RPMI8226 (cell line): ENCODE results near the gene SLCO6A1.
"Not testable (repeated sequence)": the region's sequence is repeated elsewhere in the genome, so short reads cannot be mapped to it uniquely, and the experiment has no call there.

Experiments
- DNase-seq: peaks from one replicate; pipeline ENCODE4 v3.0.0-alpha.2; 2015

The SLCO6A1 gene, protein sequence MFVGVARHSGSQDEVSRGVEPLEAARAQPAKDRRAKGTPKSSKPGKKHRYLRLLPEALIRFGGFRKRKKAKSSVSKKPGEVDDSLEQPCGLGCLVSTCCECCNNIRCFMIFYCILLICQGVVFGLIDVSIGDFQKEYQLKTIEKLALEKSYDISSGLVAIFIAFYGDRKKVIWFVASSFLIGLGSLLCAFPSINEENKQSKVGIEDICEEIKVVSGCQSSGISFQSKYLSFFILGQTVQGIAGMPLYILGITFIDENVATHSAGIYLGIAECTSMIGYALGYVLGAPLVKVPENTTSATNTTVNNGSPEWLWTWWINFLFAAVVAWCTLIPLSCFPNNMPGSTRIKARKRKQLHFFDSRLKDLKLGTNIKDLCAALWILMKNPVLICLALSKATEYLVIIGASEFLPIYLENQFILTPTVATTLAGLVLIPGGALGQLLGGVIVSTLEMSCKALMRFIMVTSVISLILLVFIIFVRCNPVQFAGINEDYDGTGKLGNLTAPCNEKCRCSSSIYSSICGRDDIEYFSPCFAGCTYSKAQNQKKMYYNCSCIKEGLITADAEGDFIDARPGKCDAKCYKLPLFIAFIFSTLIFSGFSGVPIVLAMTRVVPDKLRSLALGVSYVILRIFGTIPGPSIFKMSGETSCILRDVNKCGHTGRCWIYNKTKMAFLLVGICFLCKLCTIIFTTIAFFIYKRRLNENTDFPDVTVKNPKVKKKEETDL

GRCh38 chr5:102498271-102499034 is at the start of gene SLCO6A1:
SLCO6A1 (minus strand) TSS chr5:102499001; CDS start chr5:102498844, 157 bp downstream.
- no peak for DNase-seq

DNA sequence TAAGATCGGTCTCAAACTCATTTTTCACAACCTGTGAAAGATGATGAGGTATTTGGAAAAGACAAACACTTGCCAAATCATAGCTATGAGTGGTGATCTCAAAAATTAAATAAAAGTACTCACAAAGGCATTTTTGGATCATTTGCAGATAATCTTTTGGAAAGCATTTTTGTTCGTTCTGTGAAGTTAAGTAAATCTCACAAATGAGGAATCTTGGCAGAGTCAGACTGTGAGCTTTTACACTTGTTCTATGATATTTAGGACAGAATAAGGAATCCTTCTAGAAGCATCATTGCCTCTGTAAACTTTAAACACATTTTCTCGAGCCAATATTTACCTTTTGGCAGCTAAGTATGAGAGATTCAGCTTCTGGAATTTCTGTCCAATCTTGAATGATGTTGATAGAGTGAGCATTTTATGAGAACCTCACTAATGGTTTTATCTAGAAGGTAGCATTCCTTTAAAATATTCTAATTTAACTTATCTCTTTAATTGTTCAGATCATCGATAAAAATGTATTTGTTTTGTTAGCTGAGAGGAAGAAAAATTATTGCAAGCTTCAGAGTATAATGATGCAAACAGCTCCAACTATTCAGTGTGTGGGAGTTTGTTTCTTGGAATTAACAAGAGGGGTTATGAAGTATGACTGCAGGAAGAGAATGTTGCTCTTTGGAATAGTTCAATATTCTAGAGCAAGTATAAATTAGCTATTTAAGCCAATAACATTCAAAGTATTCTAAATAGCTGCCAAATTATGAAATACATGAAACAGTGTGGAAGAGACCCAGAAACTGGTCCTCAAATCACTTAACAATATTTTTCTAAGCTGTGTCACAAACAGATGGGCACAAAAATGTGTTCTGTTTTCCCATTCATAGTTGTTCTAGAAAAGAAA is 48.6 kb upstream of the SLCO6A1 start:
- no peak for DNase-seq

GRCh38 chr5:102545175-102545574 is 46.4 kb upstream of the SLCO6A1 start:
- peak; percentile 66 for DNase-seq

GRCh38 chr5:102542057-102542456 is 43.3 kb upstream of the SLCO6A1 start:
- no peak for DNase-seq

- DNase-seq: no peak
Observed at GRCh38 chr5:102539996-102540728, 41.4 kb upstream of the SLCO6A1 start.

GRCh38 chr5:102539562-102539961 is 40.8 kb upstream of the SLCO6A1 start:
- no peak for DNase-seq

- DNase-seq: no peak
Observed at GRCh38 chr5:102537011-102537410, 38.2 kb upstream of the SLCO6A1 start.

- no peak for DNase-seq
Observed at GRCh38 chr5:102536323-102536928, 37.6 kb upstream of the SLCO6A1 start.

- no peak for DNase-seq
Observed at GRCh38 chr5:102532123-102532522, 33.3 kb upstream of the SLCO6A1 start.

DNA sequence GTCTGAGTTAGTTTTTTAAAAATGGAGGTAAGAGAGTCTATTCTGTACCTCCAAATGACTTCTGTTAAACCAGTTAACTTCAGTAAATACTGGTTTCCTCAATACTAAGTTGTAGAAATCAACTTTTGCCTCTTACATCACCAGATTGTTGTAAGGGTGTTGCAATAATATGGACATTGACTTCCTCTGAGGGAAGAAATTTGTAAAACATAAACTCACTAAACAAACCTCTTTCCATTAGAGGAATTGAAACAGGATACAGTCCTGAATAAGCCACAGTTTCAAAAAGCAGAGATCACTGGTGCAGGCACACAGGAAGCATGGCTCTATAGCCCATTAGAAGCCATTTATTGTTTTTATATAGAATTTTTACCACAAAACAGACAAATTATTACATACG is 32.7 kb upstream of the SLCO6A1 start:
- no peak for DNase-seq

DNA sequence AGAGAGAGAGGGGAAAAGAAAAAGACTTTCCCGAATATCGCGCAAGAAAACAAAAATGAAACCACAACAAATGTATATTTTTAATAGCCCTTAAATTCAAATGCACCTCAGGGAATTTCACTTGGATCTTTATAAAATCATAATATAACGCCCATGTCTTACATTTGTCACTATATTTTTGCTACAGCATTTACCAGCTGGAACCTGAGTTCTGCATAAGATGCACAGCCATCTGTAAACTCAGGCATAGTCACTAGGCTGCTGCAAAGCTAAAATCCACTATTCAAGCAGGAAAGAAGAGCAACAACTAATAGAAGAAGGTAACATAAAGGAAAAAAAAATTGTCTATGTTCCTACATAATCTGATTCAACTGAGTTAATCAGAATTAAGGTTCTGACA is 30.6 kb upstream of the SLCO6A1 start:
- DNase-seq: no peak

DNA sequence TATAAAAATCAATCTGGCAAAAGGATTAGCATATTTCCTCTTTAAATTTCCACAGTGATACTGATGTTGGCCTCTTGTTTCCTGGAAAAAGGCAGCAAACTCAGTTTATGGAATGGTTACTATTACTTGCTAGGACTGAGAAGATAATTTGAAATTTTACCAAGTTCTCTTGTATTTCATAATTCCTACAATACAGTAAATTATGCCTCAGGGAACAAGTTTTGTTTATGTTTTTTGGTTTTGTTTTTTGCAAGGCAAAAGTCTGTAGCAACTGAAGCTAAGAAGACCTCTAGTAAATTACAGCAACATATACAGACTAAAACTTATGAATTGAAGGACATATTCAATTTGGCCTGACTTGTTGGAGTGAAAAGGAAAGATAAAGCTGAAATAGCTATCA is 30.2 kb upstream of the SLCO6A1 start:
- no peak for DNase-seq

DNA sequence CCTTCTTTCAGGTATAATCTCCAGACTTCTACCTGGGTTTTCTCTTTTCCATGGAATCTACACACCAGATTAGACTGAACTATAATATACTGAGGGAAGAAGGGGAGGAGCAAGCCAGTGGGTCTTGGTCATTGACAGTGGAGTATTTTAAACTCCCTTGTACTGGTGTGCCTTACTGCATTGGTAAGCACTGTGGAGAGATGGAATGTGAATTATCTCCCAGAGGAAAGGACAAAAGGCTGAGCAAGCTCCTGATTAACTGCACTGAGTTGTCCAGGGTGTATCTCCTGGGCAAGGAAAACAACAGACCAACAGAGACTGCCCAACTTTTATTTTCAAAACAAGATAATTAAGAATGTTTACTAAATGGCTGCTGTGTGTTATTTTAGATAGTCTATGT is 29.8 kb upstream of the SLCO6A1 start:
- no peak for DNase-seq

DNA sequence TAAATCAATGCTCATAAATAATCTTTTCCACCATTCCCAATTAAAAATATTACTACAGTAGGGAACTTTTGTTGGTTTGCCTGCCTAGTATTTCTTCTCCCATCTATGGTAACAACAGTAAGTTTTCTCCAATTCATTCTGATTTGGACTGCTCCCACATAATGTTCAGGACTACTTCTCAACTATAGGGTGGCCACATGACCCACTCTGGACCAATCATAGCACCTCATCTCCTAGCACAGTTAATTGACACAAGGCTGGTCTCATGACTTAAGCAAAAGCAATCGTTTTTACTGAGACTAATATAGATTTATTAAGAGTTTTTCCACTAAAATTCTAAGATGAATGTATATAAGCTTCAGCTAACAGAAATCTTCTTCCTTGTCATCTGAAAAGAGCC is 28.7 kb upstream of the SLCO6A1 start:
- DNase-seq: no peak

DNA sequence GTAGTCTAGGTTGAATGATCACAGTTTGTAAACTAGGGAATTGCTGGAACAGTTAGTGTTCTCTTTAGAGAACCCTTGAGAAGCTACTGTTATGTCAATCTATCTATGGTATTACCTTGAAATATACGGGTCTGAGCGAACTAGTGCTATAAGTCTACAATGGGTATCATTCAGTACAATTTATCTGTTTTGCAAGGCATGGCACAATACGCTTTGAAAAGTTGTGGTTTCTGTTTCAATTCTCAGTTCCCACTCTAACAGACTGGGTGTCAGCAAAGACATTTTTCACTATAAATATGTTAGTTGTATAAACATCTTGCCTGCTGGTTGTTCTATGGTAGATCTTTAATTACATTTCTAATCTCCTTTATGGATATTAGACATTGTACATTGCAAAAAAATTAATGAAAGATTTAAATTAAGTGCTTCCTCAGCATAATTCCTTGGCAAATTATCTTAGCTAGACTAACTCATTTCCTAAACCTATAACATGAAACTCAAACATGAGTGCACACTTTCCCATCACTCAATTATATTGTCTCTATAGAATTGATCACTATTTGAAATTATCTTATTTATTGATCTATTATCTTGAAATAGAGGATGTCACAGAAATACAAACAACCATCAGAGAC is 24.9 kb upstream of the SLCO6A1 start:
- peak; percentile 75 for DNase-seq

- peak; percentile 27 for DNase-seq
Observed at GRCh38 chr5:102511666-102512065, 12.9 kb upstream of the SLCO6A1 start.

DNA sequence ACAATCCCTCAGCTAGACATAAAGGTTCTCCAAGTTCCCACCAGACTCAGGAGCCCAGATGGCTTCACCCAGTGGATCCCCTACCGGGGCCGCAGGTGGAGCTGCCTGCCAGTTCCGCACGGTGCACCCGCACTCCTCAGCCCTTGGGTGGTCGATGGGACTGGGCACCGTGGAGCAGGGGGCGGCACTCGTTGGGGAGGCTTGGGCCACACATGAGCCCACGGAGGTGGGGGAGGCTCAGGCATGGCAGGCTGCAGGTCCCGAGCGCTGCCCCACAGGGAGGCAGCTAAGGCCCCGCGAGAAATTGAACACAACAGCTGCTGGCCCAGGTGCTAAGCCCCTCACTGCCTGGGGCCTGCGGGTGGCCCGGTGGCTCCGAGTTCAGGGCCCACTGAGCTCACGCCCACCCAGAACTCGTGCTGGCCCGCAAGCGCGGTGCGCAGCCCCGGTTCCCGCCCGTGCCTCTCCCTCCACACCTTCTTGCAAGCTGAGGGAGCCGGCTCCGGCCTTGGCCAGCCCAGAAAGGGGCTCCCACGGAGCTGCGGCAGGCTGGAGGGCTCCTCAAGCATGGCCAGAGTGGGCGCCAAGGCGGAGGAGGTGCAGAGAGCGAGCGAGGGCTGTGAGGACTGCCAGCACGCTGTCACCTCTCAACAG is 7.4 kb downstream of the SLCO6A1 start:
- DNase-seq: not testable (repeated sequence)

GRCh38 chr5:102483736-102484135 is 15.1 kb downstream of the SLCO6A1 start:
- DNase-seq: no peak

GRCh38 chr5:102481054-102481715 is 17.6 kb downstream of the SLCO6A1 start:
- DNase-seq: peak; percentile 89

DNA sequence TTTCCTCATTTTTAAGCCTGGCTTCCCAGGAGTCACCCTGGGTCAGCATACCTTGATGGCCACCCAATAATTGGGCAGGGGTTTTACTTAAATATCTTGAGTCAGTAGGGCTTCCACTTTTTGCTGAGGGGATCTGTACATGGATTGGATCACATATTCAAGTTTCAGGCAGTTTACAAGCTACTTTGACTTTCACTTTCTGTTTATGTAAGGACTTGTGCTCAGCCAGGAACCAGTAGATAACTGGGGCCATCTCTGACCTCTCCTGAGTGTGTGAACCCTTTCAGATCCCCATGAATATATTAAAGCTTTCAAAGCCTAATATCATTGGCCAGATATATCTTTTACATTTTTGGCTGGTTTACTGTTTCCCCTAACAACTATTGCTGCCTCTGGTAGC is 45.1 kb downstream of the SLCO6A1 start:
- peak; percentile 20 for DNase-seq
